ENCODE data around the gene CLDN20. TPM values are rescaled to one million over a fixed set of nuclear protein-coding genes. Genes with fewer than 3 reads are reported as not detected.

The CLDN20 gene
- total RNA-seq, 2 experiments from 2014 or later = not detected

DNA sequence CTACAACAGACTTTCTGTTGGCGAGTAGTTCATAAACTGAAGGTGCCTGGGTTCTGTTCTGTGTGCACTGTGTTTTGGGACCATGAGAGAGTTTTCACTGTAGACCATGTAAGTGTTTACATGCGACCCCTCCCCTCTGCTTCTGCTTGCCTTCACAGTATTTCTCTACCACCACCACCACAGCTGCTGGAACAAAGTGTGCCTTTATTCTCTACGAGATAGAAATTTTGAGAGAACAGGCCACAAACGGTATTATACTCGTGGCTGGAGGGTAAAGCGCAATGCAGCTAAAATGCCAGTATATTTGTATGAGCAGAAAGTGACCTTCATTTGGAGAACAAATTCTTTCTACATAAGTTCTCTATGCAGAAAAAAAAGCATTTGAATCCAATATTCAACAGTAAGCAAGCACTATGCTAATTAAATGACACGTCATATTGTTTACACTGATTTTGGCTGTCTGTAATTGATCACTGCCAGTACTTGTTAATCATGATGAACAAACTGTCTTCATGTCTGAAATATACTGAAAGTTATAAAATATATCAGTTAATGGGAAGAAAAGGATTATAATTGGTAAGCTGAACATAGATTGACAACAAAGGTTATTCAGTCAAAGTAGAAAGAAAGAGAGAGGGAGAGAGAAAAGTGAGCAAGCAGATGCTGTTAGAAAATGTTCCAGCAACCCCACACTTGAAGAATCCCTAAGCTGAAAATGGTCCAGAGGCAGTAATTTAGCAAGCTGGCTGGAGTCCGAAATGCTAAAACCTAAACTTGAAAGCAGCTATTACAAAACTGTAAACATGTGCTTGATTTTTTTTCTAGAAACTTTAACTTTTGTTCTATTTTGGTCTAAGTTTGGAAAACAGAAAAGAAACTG, 8.8 kb downstream of the CLDN20 start:
- H3K36me3 Mint-ChIP-seq (ENCODE audit: low read depth) = peaks cover 23% of the 10 kb centered on the region
- peaks cover 14% of the 10 kb centered on the region for H3K4me1 Mint-ChIP-seq (ENCODE audit: low read depth)
- no peaks in the 10 kb centered on the region for H3K27me3 Mint-ChIP-seq (ENCODE audit: low read depth)
- intact Hi-C loops (cut with micrococcal nuclease) = no loop called here
- no peaks in the 10 kb centered on the region for H3K9me3 Mint-ChIP-seq
- CTCF ChIA-PET = interaction anchor here (0.7 to 1.3 kb wide), 3 partner anchors 9 to 257 kb away, joined by 3 read pairs; no protein-coding TSS in a partner anchor
- H3K27ac Mint-ChIP-seq = no peak overlapping the region
- DNase-seq = no peak
- no peak overlapping the region for H3K4me3 Mint-ChIP-seq

DNA sequence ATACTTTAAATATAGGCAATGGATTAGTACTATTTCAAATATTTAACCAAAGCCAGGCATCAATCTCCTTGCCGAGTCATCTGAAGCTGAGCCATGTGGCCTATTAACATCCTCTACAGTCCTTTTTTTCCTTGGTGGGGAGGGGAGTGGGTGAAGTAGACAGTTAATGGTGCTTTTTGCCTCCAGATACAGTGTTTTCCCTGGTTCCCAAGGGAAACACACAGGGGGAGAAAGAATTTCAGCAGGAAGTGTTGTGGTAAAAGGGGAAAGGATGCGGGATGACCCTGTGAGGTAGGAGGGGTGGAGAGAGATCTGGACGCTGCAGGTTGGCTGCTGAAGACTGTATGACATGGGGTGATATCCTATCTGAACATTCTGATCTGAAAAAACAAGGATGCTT, 9.6 kb downstream of the CLDN20 start:
- H3K9me3 Mint-ChIP-seq = no peaks in the 10 kb centered on the region
- DNase-seq = no peak
- intact Hi-C loops (cut with micrococcal nuclease) = no loop called here
- H3K36me3 Mint-ChIP-seq (ENCODE audit: low read depth) = peaks cover 18% of the 10 kb centered on the region
- H3K4me1 Mint-ChIP-seq (ENCODE audit: low read depth) = peaks cover 9% of the 10 kb centered on the region
- no peaks in the 10 kb centered on the region for H3K27me3 Mint-ChIP-seq (ENCODE audit: low read depth)
- CTCF ChIA-PET = interaction anchor here (0.7 to 1.3 kb wide), 3 partner anchors 9 to 256 kb away, joined by 3 read pairs; no protein-coding TSS in a partner anchor
- no peak overlapping the region for H3K4me3 Mint-ChIP-seq
- no peak overlapping the region for H3K27ac Mint-ChIP-seq

DNA sequence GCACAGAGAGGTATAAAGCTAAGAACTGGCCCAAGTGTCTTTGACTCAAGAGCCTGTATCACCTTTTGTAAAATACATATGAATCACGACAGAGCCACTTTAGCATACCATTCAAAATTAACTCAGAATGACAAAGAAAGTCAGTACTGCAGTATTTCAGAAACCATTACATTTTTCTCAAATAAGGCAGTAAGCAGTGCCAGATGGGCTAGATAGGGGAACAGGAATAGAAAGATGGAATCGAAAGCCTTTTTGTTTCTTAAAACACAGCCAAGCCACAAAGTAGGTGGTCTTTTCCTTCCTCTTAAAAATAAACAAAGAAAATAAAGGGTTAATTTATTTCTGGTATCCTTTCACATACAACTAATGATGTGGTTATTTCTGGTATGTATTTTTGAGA, 10.3 kb downstream of the CLDN20 start:
- H3K4me1 Mint-ChIP-seq (ENCODE audit: low read depth) = peaks cover 8% of the 10 kb centered on the region
- no peak overlapping the region for H3K4me3 Mint-ChIP-seq
- no peaks in the 10 kb centered on the region for H3K27me3 Mint-ChIP-seq (ENCODE audit: low read depth)
- H3K27ac Mint-ChIP-seq = no peak overlapping the region
- CTCF ChIA-PET = interaction anchor here (1.3 kb wide), 1 partner anchor 8 kb away, joined by 3 read pairs; no protein-coding TSS in a partner anchor
- no peaks in the 10 kb centered on the region for H3K9me3 Mint-ChIP-seq
- no peak for DNase-seq
- intact Hi-C loops (cut with micrococcal nuclease) = no loop called here
- H3K36me3 Mint-ChIP-seq (ENCODE audit: low read depth) = peaks cover 20% of the 10 kb centered on the region

DNA sequence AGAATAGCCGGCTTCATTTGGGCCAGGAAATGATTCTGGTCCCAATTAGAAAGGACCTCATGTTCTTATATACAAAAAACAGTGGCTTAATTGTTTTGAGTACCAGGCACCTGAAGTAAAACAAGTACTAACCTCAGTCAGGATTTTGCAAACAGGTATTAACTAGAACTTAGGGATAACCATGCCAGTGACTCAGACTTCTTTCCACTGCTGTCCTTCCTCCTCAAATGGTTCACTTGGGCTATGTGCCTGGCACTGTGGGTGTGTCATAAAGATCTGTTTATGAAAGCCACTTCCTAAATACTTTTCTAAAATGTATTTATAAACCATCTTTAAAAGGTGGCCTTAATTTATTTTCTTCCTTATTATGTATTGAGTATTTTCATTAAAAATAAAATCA, 10.7 kb downstream of the CLDN20 start:
- H3K4me3 Mint-ChIP-seq = no peak overlapping the region
- intact Hi-C loops (cut with micrococcal nuclease) = no loop called here
- no peak overlapping the region for H3K27ac Mint-ChIP-seq
- H3K36me3 Mint-ChIP-seq (ENCODE audit: low read depth) = peaks cover 24% of the 10 kb centered on the region
- H3K9me3 Mint-ChIP-seq = no peaks in the 10 kb centered on the region
- H3K4me1 Mint-ChIP-seq (ENCODE audit: low read depth) = peaks cover 10% of the 10 kb centered on the region
- no peaks in the 10 kb centered on the region for H3K27me3 Mint-ChIP-seq (ENCODE audit: low read depth)
- CTCF ChIA-PET = no interaction called here
- no peak for DNase-seq

DNA sequence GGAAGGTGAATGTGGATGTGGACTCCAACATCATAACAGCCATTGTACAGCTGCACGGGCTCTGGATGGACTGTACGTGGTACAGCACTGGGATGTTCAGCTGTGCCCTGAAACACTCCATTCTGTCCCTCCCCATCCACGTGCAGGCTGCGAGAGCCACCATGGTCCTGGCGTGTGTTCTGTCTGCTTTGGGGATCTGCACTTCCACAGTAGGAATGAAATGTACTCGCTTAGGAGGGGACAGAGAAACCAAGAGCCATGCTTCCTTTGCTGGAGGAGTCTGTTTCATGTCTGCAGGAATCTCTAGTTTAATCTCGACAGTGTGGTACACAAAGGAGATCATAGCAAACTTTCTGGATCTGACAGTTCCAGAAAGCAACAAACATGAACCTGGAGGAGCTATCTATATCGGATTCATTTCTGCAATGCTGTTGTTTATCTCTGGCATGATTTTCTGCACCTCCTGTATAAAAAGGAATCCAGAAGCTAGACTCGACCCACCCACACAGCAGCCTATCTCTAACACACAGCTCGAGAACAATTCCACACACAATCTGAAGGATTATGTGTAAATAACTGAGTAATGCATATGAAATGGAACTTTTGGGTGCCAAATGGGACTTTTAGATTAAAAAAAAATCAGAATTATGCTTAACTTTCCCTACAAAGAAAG, 12.1 kb downstream of the CLDN20 start:
- no peak for DNase-seq
- H3K9me3 Mint-ChIP-seq = no peaks in the 10 kb centered on the region
- H3K4me1 Mint-ChIP-seq (ENCODE audit: low read depth) = peaks cover 13% of the 10 kb centered on the region
- H3K27me3 Mint-ChIP-seq (ENCODE audit: low read depth) = no peaks in the 10 kb centered on the region
- H3K27ac Mint-ChIP-seq = no peak overlapping the region
- no peak overlapping the region for H3K4me3 Mint-ChIP-seq
- intact Hi-C loops (cut with micrococcal nuclease) = no loop called here
- CTCF ChIA-PET = interaction anchor here (0.5 to 1.0 kb wide), 2 partner anchors 9 to 600 kb away, joined by 4 read pairs; no protein-coding TSS in a partner anchor
- peaks cover 26% of the 10 kb centered on the region for H3K36me3 Mint-ChIP-seq (ENCODE audit: low read depth)

DNA sequence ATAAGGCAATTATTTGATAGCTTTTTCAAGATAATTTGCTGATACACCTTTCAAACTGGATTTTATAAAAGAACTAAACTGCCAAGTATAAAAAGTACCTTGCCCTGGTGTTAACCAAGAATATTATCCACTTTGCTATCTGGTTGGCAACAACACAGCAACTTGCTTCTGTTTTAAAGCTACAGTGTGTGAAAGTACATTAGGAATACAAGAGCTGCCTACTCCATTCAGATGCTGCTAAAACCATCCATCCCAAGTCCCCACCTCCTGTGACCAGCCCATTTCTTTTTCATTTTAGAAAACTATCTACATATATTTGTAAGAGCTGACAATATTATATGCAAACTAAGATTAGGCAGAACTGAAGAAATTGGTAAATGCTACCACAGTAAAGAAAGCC, 12.8 kb downstream of the CLDN20 start:
- Mint-ChIP-seq H3K27me3 (ENCODE audit: low read depth) (no peaks in the 10 kb centered on the region), H3K9me3 (no peaks in the 10 kb centered on the region), H3K36me3 (ENCODE audit: low read depth) (peaks cover 26% of the 10 kb centered on the region), H3K27ac (no peak overlapping the region), H3K4me1 (ENCODE audit: low read depth) (peaks cover 13% of the 10 kb centered on the region), H3K4me3 (no peak overlapping the region)
- CTCF ChIA-PET = interaction anchor here (0.6 to 1.3 kb wide), 5 partner anchors 10 to 601 kb away, joined by 3 to 4 read pairs (median 4); no protein-coding TSS in a partner anchor
- DNase-seq = no peak
- intact Hi-C loops (cut with micrococcal nuclease) = no loop called here

DNA sequence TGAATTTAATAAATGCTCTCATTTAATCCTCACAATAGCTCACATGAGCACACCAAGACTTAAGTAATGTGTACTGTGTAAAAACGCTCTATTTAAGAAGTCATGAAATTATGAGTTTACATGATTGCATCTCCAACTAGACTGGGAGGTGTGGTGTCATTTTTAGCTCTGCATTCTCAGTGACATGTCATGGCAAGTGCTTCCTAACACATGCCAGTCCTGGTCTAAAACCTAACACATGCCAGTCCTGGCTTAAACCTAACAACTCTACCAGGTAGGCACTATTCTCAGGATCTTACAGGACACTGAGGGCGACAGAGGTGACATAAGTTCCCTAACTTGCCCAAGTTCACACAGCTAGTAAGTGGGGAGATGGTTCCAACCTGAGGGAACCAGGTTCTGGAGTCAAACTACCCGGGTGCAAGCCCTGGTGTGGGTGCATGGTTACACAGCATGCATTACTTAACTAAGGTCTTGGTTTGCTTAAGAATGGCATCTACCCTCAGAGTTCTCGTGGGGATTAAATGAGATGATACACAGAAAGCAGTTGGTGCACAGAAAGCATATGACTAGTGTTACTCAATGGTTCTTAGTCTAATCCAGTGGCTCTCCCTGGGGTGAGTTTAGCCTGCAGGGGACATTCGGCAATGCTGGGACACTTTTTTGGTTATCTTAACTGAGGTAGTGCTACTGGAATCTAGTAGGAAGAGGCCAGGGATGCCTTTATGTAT, 14.7 kb downstream of the CLDN20 start:
- CTCF ChIA-PET = no interaction called here
- peaks cover 32% of the 10 kb centered on the region for H3K36me3 Mint-ChIP-seq (ENCODE audit: low read depth)
- no peak for DNase-seq
- no peaks in the 10 kb centered on the region for H3K27me3 Mint-ChIP-seq (ENCODE audit: low read depth)
- intact Hi-C loops (cut with micrococcal nuclease) = no loop called here
- H3K4me1 Mint-ChIP-seq (ENCODE audit: low read depth) = peaks cover 11% of the 10 kb centered on the region
- no peak overlapping the region for H3K4me3 Mint-ChIP-seq
- H3K27ac Mint-ChIP-seq = no peak overlapping the region
- no peaks in the 10 kb centered on the region for H3K9me3 Mint-ChIP-seq

DNA sequence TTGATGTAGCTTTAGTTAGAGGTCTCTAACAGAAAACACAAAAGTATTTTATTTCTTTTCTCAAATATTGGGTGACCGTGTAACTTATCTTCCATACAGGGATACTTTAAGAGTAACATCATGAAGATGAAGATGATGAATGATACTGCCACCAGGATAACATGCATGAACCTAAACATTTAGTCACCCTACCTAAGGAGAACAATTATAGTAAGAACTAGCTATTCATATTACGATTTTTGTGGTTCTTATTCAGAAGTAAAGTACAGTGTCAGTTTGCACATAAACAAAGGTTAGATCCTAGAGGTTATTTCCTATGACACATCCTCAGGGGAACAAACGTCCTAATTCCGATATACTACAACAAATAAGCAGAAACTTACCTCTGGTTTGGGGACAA, 21.0 kb downstream of the CLDN20 start:
- Mint-ChIP-seq H3K4me3 (no peak overlapping the region), H3K36me3 (ENCODE audit: low read depth) (peaks cover 42% of the 10 kb centered on the region), H3K9me3 (no peaks in the 10 kb centered on the region), H3K27ac (no peak overlapping the region), H3K27me3 (ENCODE audit: low read depth) (no peaks in the 10 kb centered on the region), H3K4me1 (ENCODE audit: low read depth) (peaks cover 3% of the 10 kb centered on the region)
- intact Hi-C loops (cut with micrococcal nuclease) = no loop called here
- CTCF ChIA-PET = no interaction called here
- no peak for DNase-seq

DNA sequence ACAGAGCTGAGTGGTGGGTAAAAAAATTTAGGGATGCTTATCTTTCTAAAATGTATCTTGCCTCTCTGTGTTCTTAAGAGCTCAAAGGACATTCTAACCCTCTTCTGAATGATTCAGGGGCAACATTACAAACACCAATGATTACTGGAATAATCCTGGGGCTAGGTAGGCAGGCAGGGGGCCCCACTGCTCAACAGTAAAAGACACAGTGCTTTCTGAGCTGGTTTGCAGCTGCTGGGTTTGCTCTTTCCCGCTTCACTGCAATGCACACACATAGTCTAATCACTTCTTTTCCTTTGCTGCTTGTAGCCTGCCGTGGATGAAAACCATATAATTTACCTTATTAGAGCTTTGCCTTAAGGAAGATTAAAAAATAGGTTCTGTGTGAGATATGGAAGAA, 23.9 kb downstream of the CLDN20 start:
- Mint-ChIP-seq H3K4me3 (no peak overlapping the region), H3K27me3 (ENCODE audit: low read depth) (no peaks in the 10 kb centered on the region), H3K36me3 (ENCODE audit: low read depth) (peaks cover 52% of the 10 kb centered on the region), H3K27ac (no peak overlapping the region), H3K4me1 (ENCODE audit: low read depth) (peaks cover 4% of the 10 kb centered on the region), H3K9me3 (no peaks in the 10 kb centered on the region)
- CTCF ChIA-PET = interaction anchor here (0.7 to 2.3 kb wide), 2 partner anchors 12 to 374 kb away, joined by 3 to 13 read pairs; no protein-coding TSS in a partner anchor
- DNase-seq = no peak
- intact Hi-C loops (cut with micrococcal nuclease) = no loop called here

DNA sequence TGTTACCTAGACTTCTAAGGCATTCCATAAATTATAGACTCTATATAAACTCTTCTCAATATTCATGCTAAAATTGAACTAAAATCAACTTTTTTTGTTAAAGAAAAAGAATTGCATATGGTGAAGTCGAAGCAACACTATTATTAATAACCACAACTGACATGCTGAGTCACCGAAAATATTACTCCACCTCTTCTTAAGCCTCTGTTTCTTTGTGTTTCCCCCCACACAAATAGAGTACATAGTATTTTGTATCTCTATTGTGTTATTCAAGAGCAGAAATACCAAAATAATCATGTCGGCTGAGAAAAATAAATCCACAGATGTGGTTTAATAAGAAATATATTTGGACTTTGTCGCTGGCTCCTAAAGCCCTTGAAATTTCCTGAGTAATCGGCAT, 26.7 kb downstream of the CLDN20 start:
- no peak overlapping the region for H3K27ac Mint-ChIP-seq
- H3K4me1 Mint-ChIP-seq (ENCODE audit: low read depth) = peaks cover 4% of the 10 kb centered on the region
- CTCF ChIA-PET = no interaction called here
- no peak overlapping the region for H3K4me3 Mint-ChIP-seq
- peaks cover 41% of the 10 kb centered on the region for H3K36me3 Mint-ChIP-seq (ENCODE audit: low read depth)
- H3K9me3 Mint-ChIP-seq = no peaks in the 10 kb centered on the region
- intact Hi-C loops (cut with micrococcal nuclease) = no loop called here
- no peak for DNase-seq
- no peaks in the 10 kb centered on the region for H3K27me3 Mint-ChIP-seq (ENCODE audit: low read depth)

DNA sequence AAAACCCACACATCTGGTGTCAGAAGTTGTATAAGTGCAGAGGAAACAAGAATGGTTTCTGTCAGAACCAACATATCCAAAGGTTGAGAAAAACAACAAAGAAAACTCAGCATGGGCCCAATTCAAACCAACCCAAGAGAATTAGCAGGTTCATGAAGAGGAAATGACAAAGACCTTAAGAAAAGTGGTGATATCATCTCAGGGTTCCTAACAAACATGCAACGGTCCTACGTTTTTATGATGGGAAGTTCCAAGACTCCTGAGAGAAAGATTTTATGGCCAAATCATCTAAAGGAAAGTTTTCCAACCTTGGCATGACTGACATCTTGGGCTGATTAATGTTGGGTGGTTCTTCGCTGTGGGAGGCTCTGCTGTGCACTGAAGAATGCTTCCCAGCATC, 27.5 kb downstream of the CLDN20 start:
- CTCF ChIA-PET = no interaction called here
- Mint-ChIP-seq H3K4me3 (no peak overlapping the region), H3K36me3 (ENCODE audit: low read depth) (peaks cover 40% of the 10 kb centered on the region), H3K27me3 (ENCODE audit: low read depth) (no peaks in the 10 kb centered on the region), H3K9me3 (no peaks in the 10 kb centered on the region), H3K4me1 (ENCODE audit: low read depth) (peaks cover 4% of the 10 kb centered on the region), H3K27ac (no peak overlapping the region)
- no peak for DNase-seq
- intact Hi-C loops (cut with micrococcal nuclease) = no loop called here

DNA sequence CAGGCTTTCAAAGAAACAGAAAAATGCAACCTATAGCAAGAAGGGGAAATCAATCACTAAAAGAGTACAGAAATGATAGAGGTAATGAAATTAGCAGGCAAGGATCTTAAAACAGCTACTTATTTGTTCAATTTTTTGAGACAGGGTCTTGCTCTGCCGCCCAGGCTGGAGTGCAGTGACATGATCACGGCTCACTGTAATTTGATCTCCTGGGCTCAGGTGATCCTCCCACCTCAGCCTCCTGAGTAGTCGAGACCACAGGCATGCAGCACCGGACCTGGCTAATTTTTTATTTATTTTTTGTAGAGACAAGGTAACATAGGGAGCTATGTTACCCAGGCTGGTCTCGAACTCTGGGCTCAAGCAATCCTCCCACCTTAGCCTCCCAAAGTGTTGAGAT, 28.9 kb downstream of the CLDN20 start:
- CTCF ChIA-PET = interaction anchor here (0.7 to 1.0 kb wide), 4 partner anchors 16 to 115 kb away, joined by 3 to 4 read pairs (median 4); no protein-coding TSS in a partner anchor
- intact Hi-C loops (cut with micrococcal nuclease) = no loop called here
- H3K9me3 Mint-ChIP-seq = no peaks in the 10 kb centered on the region
- H3K36me3 Mint-ChIP-seq (ENCODE audit: low read depth) = peaks cover 47% of the 10 kb centered on the region
- H3K27ac Mint-ChIP-seq = no peak overlapping the region
- peaks cover 4% of the 10 kb centered on the region for H3K4me1 Mint-ChIP-seq (ENCODE audit: low read depth)
- H3K4me3 Mint-ChIP-seq = no peak overlapping the region
- DNase-seq = no peak
- no peaks in the 10 kb centered on the region for H3K27me3 Mint-ChIP-seq (ENCODE audit: low read depth)

Measured in activated naive CD4-positive, alpha-beta T cell treated with anti-CD3 and anti-CD28 coated beads for 36 hours (primary cell).